ENCODE results near the gene SIK3.

DNA sequence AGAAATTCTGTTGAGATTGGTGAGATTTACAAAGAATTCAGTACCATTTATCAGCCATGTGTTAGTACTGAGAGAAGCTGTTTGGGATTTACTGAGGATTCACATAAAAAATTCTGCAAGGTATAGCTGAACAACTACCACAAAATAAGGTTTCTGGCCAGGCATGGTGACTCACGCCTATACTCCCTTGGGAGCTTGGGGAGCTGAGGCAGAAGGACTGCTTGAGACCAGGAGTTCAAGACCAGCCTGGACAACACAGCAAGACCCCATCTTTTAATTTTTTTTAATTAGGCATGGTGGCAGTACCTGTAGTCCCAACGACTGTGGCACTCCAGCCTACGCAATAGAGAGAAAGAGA is 86.7 kb downstream of the SIK3 start:
- TF ChIP-seq, protein P1, sequence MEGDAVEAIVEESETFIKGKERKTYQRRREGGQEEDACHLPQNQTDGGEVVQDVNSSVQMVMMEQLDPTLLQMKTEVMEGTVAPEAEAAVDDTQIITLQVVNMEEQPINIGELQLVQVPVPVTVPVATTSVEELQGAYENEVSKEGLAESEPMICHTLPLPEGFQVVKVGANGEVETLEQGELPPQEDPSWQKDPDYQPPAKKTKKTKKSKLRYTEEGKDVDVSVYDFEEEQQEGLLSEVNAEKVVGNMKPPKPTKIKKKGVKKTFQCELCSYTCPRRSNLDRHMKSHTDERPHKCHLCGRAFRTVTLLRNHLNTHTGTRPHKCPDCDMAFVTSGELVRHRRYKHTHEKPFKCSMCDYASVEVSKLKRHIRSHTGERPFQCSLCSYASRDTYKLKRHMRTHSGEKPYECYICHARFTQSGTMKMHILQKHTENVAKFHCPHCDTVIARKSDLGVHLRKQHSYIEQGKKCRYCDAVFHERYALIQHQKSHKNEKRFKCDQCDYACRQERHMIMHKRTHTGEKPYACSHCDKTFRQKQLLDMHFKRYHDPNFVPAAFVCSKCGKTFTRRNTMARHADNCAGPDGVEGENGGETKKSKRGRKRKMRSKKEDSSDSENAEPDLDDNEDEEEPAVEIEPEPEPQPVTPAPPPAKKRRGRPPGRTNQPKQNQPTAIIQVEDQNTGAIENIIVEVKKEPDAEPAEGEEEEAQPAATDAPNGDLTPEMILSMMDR (IDR thresholded peaks at IDR 0.05): no peak
- no peak for TF ChIP-seq POLR2A (IDR thresholded peaks at IDR 0.05)
